Right lung (tissue), 5 donors: ENCODE data around the gene TCF12. TPM values are rescaled to one million over a fixed set of nuclear protein-coding genes. Genes with fewer than 3 reads are reported as not detected.

ENCODE experiments used
- DNase-seq, 2 donors: peaks; one replicate each; pipeline ENCODE4 v3.0.0-alpha.2; 2013
- polyA plus RNA-seq, 5 donors: library from polyadenylated mRNA; unstranded; fragments of 120-200 nt; gene quantifications; one replicate each; pipeline versions ENCODE4 v1.2.1 to v1.2.3, GENCODE V29; 2013; ENCODE audit warnings: inconsistent platforms in 1 of 5, low replicate concordance in 1 of 5; ENCODE audit not compliant: insufficient read length in 5 of 5, insufficient read depth in 1 of 5

TCF12 gene
- polyA plus RNA-seq, 5 donors: 84.2 to 169 (median 148) TPM

DNA sequence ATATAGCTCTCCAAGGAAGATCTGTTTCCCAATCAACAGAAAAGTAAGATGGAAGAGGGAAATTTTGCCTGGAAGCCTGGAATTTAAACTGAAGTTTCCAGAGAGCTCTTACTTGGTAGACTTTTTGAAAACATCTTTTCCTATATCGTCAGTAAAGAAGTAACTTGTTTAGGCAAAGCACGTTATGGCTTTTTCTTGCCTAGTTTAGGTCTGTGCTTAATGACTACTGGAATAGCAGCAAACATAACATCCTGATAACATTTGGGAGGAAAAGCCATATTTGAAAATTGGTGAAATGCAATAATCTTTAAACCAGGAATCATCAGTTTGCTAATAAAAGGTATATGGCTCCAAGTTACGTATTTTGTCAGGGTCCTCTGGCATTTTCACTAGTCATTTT is 297.4 kb downstream of the TCF12 start:
- no peak for DNase-seq

DNA sequence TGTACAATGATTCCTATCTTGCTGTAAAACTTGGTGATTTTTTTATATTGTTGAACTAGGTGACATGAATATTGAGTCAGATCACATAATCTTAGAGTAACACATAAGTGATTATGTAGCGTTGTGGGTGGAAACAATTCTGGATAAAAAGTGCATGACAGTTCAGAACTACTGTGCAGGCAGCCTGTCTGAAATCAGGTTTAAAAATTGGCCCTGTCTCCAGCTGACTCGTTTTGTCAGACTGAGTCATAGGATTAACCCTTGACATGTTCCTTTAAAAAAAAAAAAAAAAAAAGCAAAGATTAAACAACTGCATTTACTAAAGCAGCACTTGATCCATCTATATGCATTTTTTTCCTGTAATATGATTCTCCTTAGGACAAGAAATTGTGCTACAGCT is 297.8 kb downstream of the TCF12 start:
- DNase-seq: no peak

DNA sequence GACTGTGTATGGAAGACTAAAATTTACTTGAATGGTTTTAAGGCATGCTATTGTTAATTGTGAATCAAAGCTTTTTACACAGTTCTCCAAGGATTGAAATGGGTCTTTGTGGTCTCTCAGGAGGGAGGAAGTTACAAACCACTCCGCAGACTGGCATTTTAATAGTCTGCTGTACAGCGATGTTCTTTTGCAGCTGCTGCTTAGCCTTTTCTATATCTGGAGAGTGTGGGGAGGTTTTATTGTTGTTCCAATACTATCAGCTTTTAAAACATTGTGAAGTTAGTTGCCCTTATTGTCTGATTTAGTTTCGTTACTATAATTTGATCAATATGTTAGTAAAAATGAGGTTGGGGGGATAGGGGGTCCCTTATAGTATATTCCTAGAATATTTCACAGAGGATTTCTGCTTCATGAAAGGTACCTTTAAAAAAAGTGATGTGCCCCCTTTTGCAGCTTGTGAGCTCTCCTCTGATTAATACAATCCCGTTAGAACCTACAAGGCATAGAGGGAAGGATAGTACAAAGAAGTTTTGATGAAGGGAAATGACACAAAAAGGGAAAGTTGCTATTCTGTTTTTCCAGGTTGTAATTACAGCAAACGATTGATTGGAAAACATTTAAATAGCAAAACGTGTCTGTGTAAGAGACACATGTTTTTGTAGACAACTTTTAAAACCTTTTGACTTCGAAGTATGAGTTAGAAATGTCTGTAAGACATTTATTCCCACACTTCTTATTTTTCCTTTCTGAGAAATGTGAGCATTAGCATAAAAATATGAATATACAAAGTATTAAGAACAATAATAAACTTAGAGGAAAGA is 299.5 kb downstream of the TCF12 start:
- no peak for DNase-seq

DNA sequence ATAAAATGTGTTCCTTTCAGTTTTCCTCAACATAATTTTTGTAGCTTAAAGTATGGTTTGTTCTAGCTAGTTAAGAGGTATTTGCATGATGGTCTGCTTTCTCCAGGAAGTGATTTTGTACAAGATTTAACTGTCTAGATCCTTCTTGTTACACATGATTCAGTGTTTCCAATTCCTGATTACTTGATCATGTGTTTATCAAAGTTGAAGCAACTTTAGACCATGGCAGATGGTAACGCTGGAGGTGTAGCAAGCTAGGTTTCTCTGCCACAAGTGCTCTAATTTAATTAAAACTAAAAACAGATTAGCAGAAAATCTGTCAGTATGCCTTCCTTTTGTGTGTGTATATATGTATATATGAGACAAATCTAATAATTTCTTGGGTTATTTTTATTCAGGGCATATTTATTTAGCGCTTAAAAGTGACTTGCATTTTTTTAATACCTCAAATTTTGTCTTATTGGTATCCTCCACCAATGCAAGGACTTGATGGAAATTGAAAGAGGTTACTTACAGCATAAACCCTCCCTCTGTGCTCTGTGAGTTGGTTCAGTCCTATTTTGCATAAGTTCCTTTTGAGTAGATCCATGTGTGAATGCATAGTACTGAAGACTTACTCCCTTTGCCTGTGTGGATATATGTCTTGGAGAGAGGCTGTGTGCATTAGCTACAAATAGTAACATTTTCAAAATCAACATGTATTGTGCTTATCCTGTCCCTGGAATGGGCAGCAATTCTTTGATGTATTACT is 300.6 kb downstream of the TCF12 start:
- DNase-seq: no peak

DNA sequence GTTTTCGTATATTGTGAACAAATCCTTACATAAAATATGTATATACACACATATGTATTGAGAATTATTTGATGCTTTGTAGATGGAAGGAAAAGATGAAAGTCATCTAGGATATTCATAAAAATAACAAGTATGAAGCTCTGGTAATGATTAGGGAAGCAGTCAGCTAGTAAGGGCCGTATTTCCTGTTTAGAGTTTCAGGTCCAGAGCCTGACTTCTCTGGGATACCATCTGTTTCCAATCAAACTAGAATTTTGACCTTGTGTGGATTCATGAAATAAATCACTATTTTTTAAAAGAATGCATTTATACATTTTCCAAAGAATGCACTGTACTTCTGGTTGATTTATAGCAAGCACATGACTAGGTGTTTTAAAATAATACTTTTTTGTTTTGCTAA is 301.8 kb downstream of the TCF12 start:
- DNase-seq: no peak

DNA sequence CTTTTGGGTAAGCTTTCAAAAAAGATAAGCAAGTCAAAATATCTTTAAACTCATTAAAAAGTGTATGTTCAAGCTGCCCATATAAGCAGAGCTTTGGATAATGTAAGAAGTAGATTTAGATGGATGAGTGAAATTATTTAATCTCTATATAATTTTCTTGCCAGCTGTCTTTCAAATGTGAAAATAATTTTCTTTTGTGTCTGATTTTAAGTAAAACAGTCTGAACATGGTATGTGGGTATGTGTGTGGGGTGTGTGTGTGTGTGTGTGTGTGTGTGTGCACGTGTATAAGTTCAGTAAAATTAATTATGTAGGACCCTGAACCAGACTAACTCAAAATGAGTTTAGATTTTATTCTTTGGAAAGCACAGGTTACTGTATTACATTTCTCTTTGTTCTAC is 302.7 kb downstream of the TCF12 start:
- DNase-seq: no peak

DNA sequence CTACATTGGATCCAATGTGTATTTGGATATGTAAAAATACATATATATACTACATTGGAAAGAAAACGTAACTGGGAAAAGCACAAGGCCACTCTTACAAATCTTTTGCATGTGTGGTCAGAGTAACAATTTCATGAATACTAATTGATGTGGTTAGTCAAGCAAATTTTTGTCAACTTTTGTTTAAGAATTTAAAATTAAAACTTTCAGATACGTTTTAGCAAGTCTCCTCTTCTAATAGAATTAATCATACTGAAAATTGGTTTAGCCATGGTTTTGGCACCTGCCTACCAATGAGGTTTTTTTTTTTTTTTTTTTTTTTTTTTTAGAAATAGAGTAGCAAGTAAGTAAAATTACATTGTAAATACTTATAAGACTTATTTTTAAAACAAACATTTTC is 304.9 kb downstream of the TCF12 start:
- DNase-seq: no peak

DNA sequence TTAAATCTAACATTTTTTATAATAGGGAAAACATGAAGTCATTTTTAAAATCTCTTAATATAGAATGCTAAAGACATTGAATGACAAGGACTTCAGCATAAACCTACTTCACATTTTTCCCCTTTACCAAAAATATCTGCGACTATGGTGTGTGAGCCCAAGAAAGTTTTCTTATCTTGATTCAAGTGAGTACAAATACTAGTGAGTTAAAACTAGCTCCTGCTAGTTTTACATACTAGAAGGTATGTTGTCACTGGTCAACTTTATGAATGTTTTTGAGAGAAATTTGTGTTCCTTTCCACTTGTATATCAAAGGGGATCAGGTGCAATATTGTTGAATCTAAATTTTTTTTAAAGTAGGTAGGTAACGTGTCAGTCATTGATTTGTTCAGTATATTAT is 305.4 kb downstream of the TCF12 start:
- DNase-seq: no peak

DNA sequence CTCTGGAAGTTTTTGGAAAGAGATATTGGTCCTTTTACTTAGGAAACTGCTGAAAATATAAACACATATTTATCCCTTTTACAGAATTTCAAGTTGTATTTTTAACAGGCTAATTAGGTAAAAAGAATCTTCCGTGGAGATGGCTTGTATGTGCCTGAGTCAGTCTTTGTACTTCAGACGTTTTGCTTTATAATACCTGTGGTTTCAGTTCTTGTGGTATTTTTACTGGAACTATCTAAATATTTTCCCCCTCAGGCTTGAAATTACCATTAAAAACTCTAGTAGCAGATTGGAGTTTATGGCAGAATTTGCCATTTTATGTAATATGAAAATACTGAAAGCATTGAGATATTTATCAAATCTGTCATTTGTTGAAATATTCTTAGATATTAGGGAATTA is 306.2 kb downstream of the TCF12 start:
- no peak for DNase-seq

DNA sequence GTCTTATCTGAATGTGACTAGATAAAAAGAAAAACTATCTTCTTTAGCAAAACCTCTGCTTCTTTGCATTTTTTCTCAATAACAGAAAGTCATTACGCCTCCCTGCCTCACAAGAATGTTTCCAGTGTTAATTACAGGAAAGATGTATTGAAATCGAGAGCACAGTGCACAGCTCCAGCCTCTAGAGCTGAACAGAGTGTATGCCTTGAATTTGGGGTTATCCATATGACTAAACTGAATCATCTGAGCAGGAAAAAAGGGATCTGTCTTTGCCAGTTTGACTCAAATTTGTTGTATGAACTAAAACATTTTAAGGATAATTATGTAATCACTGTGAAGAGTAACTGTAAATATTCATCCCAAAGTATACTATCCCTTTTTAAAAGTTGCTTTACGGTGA is 308.7 kb downstream of the TCF12 start:
- DNase-seq: no peak

DNA sequence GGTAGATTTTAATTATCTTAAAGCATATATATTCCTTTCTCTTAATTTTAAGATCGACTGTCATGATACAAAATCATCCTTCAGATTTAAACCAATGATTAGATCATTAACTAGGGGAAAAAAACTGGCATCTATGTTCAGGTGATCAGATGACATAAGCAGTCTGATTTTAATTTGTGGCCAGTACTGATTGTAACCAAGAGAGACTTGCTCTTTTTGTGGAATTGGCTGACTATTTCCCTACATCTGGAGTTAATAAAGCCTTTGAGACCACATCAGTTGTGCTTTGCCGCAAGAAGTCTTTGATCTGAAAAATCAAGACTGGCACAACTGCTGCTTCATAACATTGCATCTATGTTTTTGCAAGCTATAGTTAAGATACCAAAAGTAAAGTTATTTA is 309.5 kb downstream of the TCF12 start:
- no peak for DNase-seq

DNA sequence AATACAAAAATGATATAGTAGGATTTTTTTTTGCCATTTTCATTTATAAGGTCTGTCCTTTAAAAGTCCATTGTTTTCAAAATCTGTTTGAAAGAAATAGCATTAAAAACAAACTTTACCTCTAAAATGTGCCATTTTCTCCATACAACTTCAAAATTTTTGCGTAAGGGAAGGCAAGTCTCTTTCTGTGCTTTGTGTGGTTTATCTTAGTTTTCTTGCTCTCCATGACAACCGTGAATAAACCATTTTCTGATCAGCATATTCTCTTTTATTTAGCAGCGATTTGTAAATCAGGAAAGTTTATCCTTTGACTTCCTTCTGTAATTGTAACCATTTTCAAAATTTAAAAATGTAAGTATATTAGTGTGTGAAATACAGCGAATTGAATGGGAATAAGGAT is 310.0 kb downstream of the TCF12 start:
- no peak for DNase-seq

DNA sequence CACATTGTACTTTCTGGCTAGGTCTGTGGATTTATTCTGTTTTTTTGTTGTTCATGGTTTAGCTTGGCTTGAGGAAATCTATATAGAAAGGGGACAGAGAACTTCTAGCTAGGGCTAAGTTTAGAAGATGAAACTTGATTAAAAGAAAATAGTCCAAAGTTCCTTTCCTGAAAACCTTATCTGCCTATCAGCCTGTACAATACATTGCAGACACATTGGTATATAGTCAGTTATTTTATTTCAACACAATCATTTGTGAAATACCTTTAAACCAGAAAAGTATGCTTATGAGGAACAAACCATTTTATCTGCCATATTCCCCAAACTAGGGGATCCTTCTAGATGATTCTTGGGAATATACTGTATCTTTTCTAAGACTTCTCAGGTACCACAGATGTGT is 310.6 kb downstream of the TCF12 start:
- DNase-seq: no peak

DNA sequence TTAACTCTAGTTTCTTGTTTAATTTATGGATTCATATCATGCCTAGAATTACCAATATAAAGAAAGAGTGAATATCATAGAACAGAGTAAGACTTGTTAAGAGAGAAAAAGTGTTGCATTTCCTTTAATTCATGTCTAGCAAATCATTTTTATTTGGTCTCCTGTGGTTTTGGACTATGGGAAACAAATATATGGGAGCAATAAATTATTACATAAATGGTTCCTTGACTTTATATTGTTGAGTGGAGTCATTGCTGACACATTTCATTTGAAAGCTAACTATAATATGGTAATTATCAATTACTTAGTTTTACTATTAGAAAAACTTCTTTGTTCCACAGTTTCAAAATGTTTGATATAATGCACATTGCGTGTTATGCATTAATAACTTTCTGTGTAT is 313.1 kb downstream of the TCF12 start:
- no peak for DNase-seq

DNA sequence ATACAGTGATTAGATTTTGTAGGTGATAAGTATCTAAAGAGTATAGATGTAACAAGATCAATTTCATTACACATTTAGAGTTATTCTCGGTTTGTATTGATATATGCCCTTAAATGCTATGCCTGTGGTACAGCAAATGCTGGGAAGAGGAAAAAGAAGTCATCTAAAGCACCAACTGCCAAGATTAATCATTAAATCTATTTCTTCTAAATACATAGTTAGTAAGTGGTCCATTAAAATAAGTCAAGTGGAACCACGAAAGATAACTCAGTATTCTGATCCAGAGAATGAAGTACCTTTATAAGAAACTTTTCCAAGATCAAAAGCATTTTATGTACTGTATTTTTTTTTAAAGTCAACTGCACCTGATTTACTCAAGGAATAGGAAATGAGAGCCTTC is 315.7 kb downstream of the TCF12 start:
- no peak for DNase-seq

DNA sequence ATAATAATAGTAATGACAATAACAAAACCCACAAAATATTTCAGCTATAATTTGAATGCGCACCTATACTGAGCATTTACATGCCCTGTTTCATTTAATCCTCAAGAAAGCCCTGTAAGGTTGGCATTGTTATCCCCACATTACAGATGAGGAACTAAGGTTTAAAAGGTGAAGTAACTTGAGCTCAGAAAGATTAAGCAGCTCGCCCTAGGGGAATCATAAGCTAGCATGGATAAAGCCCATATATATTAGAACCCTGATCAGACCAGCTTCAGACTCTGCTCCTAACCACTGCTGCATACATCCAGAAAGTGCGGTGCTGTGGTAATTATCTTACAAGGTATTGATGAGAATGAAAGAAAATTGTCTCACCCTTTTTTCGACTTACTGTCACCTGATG is 316.7 kb downstream of the TCF12 start:
- DNase-seq: no peak

DNA sequence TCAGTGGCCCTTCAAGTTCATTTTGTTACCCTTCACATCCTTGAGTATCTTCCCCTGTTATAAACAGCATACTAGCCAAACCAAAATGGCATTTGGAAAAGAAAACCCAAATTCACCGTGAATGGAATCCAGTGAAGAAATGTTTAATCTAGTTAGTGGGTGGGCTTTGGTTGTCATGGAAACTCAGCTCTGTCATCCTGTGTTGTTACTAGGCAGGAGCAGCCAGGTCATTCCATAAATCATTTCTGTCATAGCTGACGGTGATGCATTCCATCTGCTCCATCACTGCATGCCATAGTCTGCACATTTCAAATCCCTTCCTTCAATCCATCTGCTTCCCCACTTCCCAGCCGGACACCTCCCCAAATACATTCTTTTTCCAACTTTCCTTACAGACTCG is 317.4 kb downstream of the TCF12 start:
- peak; percentile 73 to 75 for DNase-seq

DNA sequence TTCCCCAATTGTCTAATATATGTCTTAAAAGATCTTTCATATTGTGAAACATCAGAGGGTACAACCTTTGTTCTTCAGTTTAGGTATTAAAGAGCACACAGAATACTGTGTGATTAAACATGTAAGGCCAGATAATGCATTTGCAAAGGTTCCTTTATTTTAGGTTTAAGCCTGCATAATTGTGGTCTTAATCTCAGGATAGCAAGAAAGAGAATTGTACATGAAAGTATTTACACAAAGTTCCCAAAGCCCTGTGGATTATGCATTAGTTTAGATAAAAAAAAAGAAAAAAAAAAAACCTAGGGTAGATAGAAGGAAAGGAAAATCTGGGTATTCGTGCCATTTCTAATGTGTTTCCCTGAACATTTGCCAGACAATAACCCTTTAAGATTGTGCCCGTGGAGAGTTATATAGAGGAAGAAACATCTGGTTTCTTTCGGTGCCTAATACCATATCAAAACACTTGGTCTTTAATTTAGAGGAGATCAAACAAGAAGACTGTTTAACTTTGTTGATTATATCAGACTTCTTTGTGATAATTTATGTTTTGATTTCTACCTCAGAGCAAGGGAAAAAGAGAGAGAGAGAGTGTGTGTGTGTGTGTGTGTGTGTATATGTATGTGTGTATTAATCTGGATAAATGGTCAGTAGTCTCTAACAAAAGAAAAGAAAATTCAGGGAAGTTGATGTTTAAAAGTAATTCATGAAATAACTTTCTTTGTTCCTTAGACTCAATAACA is 318.3 kb downstream of the TCF12 start:
- no peak for DNase-seq

DNA sequence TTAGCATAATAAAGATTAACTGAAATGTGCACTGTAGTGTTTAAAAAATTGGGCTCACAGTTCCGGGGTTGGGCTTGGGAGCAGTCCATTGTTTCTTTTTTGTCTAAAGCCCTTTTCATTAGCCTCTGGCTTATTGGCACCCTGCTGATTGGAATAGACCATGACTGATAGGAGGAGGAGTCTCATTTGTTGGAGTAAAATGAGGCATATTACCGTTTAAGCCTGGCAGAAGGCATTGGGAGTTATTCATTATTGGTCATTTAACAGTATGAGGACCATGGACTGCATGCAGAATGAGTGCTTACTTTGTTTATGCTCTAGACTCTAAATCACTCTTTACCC is 318.8 kb downstream of the TCF12 start:
- DNase-seq: no peak

DNA sequence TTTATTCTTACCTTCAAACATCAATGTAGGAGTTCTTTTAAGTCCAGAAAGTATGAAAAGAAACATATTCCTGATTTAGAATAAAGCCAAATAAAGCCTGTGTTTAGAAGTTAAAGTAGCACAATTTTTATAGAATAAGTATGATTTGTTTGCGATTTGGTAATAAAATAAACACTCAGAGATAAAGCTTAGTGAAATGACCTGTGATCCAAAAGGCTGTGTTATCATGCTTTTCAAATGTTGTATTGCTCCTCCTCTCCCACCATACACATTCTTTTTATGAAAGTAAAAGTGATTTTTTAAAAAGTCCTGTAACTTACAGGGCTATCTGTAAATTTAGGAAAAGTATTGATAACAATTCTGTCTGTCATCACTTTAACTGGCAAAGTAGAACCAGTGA is 319.2 kb downstream of the TCF12 start:
- DNase-seq: no peak

DNA sequence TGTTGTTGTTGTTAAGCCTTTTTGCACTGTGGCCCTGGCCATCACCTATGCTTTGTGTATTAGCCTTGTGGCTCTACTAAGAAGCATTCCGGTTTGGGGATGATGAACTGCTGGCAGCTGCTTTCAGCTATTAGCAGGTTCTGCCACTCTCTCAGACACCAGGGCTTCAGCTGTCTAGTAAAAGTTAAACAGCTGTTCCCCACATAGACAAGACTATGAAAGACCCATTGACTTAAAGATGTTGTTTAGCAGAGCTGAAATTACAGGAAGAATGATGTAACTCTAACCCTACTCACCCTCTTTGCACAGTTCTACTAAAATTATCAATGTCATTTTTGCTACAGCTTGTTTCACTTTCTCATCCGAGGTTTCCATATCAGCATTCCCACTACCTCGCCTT is 326.7 kb downstream of the TCF12 start:
- peak; percentile 55 to 58 for DNase-seq

DNA sequence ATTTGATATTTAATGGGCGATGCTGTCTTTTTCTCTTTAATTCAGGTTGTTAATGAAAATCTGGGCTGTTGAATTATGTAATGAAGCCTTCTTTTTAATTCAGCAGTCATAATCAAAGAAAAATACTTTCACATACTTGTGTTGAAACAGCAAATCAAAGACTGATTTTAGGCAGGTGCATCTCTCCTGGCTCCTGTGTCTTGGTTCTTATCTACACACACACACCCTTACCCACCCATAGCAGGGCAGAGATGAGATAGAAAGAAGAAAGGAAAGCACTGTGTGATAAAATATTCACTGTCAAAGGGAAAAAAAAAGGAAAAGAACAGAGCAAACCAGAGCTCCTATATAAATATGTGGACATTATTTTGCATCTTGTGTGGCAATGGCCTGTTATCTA is 327.3 kb downstream of the TCF12 start:
- no peak for DNase-seq

DNA sequence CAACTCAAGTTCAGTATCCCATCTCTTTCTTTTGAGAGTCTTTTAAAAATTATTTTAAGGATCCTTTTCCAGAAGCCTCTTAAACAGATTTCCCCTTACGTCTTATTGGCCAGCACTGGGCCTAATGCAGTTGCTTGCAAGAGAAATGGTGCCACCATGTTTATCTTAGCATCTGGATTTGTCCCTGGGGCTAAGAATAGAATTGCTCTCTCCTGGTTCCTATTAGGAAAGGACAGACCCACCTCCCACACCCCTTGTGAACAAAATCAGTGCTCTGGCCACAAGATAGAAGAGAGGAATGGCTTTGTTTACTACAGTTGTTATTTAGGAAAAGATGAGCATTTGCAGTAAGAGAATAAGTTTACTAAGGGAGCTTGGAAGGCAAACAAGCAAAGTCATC is 329.6 kb downstream of the TCF12 start:
- DNase-seq: no peak
